Uterus (tissue), 4 donors: ENCODE measurements around the gene ISCU. TPM values are rescaled to one million over a fixed set of nuclear protein-coding genes. Genes with fewer than 3 reads are reported as not detected.

Experiments used
- DNase-seq, 2 donors: peaks; one replicate each; pipeline ENCODE4 v3.0.0-alpha.2; 2019 to 2020
- H3K27ac ChIP-seq, 2 donors: fragments of 200-600 bp; sonication (generic); 1 replicate in 1 of 2; 2 replicates in 1 of 2; pipeline ENCODE4 v1.5.1; 2016 to 2018
- H3K27me3 ChIP-seq, 2 donors: fragments of 200-600 bp; sonication (generic); one replicate each; pipeline ENCODE4 v1.5.1; 2018 to 2019; ENCODE audit warnings: control low read depth in 1 of 2
- H3K36me3 ChIP-seq, 2 donors: fragments of 200-600 bp; sonication (generic); one replicate each; pipeline ENCODE4 v1.5.1; 2019; ENCODE audit warnings: control low read depth in 1 of 2
- H3K4me1 ChIP-seq, 2 donors: fragments of 200-600 bp; sonication (generic); one replicate each; pipeline ENCODE4 v1.5.1; 2018 to 2019; ENCODE audit warnings: control low read depth in 1 of 2
- H3K4me3 ChIP-seq, 2 donors: fragments of 200-600 bp; sonication (generic); 1 replicate in 1 of 2; 2 replicates in 1 of 2; pipeline ENCODE4 v1.5.1; 2018 to 2019; ENCODE audit warnings: mild to moderate bottlenecking in 1 of 2
- H3K9me3 ChIP-seq, 2 donors: fragments of 200-600 bp; sonication (generic); one replicate each; pipeline ENCODE4 v1.5.1; 2019; ENCODE audit warnings: control low read depth in 1 of 2
- CTCF ChIP-seq, 4 experiments: fragments of 200-600 bp in 2 of 4; fragments of 450-650 bp in 2 of 4; sonication (generic) in 2 of 4; IDR thresholded peaks; one replicate each; pipeline ENCODE4 v1.5.1; 2016 to 2019; ENCODE audit warnings: antibody characterized with exemption in 4 of 4, mild to moderate bottlenecking in 2 of 4, moderate library complexity in 1 of 4
- POLR2A ChIP-seq, 2 donors: fragments of 450-650 bp; IDR thresholded peaks; one replicate each; pipeline ENCODE4 v1.6.1; 2016; ENCODE audit warnings: antibody characterized with exemption in 2 of 2, mild to moderate bottlenecking in 1 of 2, moderate library complexity in 1 of 2
- intact Hi-C: fragments of 100-400 bp; cut with DNase I; formaldehyde crosslinking; loops from one replicate; pipeline ENCODE4 v1.15.1; 2023; ENCODE audit warnings: low total_unique reads
- total RNA-seq, 4 donors: library from RNA; depleted of rRNA in 3 of 4; stranded (reverse); fragments of >200 nt in 3 of 4; gene quantifications; one replicate each; pipeline versions ENCODE4 v1.1.0 to v1.2.4, GENCODE V29; 2014 to 2023
- donor health status: DM: yes; HTN: yes; CAD: no.

The ISCU gene
- total RNA-seq, 4 donors from 2014 or later, result 81.3 to 226 (median 161) TPM

- H3K9me3 ChIP-seq, result no peaks in the 10 kb centered on the region
- no peaks in the 10 kb centered on the region for H3K36me3 ChIP-seq
- no peak overlapping the region for H3K4me3 ChIP-seq
- H3K27me3 ChIP-seq, result no peaks in the 10 kb centered on the region
- no peak for DNase-seq
- no peak overlapping the region for H3K27ac ChIP-seq
- intact Hi-C loops, result no loop called here
- TF ChIP-seq CTCF (IDR thresholded peaks at IDR 0.05) (no peak), POLR2A (IDR thresholded peaks at IDR 0.05) (no peak)
- peaks cover 0 to 22% of the 10 kb centered on the region in 2 donors for H3K4me1 ChIP-seq
These were observed 3.3 kb upstream of the ISCU start for GRCh38 chr12:108559007-108559655.

GRCh38 chr12:108559748-108560147, 2.6 kb upstream of the ISCU start:
- H3K9me3 ChIP-seq, result no peaks in the 10 kb centered on the region
- peak overlapping the region; percentile 67 to 91 for H3K4me3 ChIP-seq
- no peak overlapping the region for H3K27ac ChIP-seq
- no peak for TF ChIP-seq POLR2A (IDR thresholded peaks at IDR 0.05)
- no peak for TF ChIP-seq CTCF (IDR thresholded peaks at IDR 0.05)
- intact Hi-C loops, result loop anchor here (5.0 to 10.0 kb wide), 2 partner anchors 58 to 535 kb away; partner anchors contain the start of genes ALKBH2 and UNG
- peaks cover 0 to 22% of the 10 kb centered on the region in 2 donors for H3K4me1 ChIP-seq
- no peaks in the 10 kb centered on the region for H3K36me3 ChIP-seq
- no peaks in the 10 kb centered on the region for H3K27me3 ChIP-seq
- DNase-seq, result no peak

- Histone ChIP-seq H3K4me3 (peak overlapping the region; percentile 67 to 91), H3K27ac (peak overlapping the region; percentile 88 to 96), H3K27me3 (no peaks in the 10 kb centered on the region), H3K36me3 (no peaks in the 10 kb centered on the region), H3K4me1 (peaks cover 0 to 22% of the 10 kb centered on the region in 2 donors), H3K9me3 (no peaks in the 10 kb centered on the region)
- no peak for TF ChIP-seq CTCF (IDR thresholded peaks at IDR 0.05)
- TF ChIP-seq POLR2A (IDR thresholded peaks at IDR 0.05), result no peak
- no peak for DNase-seq
- intact Hi-C loops, result loop anchor here (5.0 to 10.0 kb wide), 2 partner anchors 57 to 534 kb away; partner anchors contain the start of genes ALKBH2 and UNG
These were observed 2.1 kb upstream of the ISCU start for GRCh38 chr12:108560321-108560721.

- H3K9me3 ChIP-seq, result no peaks in the 10 kb centered on the region
- peak; percentile 72 to 83 for DNase-seq
- H3K27me3 ChIP-seq, result no peaks in the 10 kb centered on the region
- TF ChIP-seq CTCF (IDR thresholded peaks at IDR 0.05) (no peak), POLR2A (IDR thresholded peaks at IDR 0.05) (peak; percentile 11 to 52)
- peak within 1 kb of the TSS; percentile 88 to 96 for H3K27ac ChIP-seq
- peaks cover 0 to 17% of the 10 kb centered on the region in 2 donors for H3K4me1 ChIP-seq
- H3K36me3 ChIP-seq, result no peaks in the 10 kb centered on the region
- peak within 1 kb of the TSS; percentile 67 to 91 for H3K4me3 ChIP-seq
- intact Hi-C loops, result loop anchor here (5.0 to 10.0 kb wide), 2 partner anchors 56 to 534 kb away; partner anchors contain the start of genes ALKBH2 and UNG
These were observed 1.4 kb upstream of the ISCU start, which contains the start of gene SART3 for GRCh38 chr12:108560752-108561719. SART3 (minus strand) TSS chr12:108561173; CDS start chr12:108561154, 19 bp downstream.
